Thyroid gland (tissue), 4 donors: ENCODE data around the gene MDN1. TPM values are rescaled to one million over a fixed set of nuclear protein-coding genes. Genes with fewer than 3 reads are reported as not detected.

Experiments used
- DNase-seq, 2 donors: peaks; one replicate each; pipeline ENCODE4 v3.0.0-alpha.2; 2019
- H3K27ac ChIP-seq, 3 donors: fragments of 200-600 bp; sonication (generic); 1 replicate in 2 of 3; 2 replicates in 1 of 3; pipeline ENCODE4 v1.5.1; 2016 to 2019; ENCODE audit warnings: mild to moderate bottlenecking in 1 of 3, moderate library complexity in 1 of 3
- H3K27me3 ChIP-seq: fragments of 200-600 bp; sonication (generic); one replicate; pipeline ENCODE4 v1.5.1; 2019
- H3K36me3 ChIP-seq, 2 donors: fragments of 200-600 bp; sonication (generic); one replicate each; pipeline ENCODE4 v1.5.1; 2016 to 2019
- H3K4me1 ChIP-seq, 2 donors: fragments of 200-600 bp; sonication (generic); one replicate each; pipeline ENCODE4 v1.5.1; 2017 to 2019
- H3K4me3 ChIP-seq, 3 donors: fragments of 200-600 bp; sonication (generic); replicated peaks in 1 of 3; 1 replicate in 2 of 3; 2 replicates in 1 of 3; pipeline ENCODE4 v1.5.1; 2016; ENCODE audit warnings: mild to moderate bottlenecking in 1 of 3
- H3K9me3 ChIP-seq: fragments of 200-600 bp; sonication (generic); one replicate; pipeline ENCODE4 v1.5.1; 2017
- POLR2A ChIP-seq, 2 donors: fragments of 450-650 bp; IDR thresholded peaks; one replicate each; pipeline ENCODE4 v1.6.1; 2017; ENCODE audit warnings: antibody characterized with exemption in 2 of 2, mild to moderate bottlenecking in 2 of 2, moderate library complexity in 1 of 2
- WGBS, 2 donors: methylation state at CpG; one replicate each; pipeline ENCODE4 v1.1.5; 2017; 5-methylcytosine and 5-hydroxymethylcytosine counted together
- intact Hi-C: fragments of 100-400 bp; cut with DNase I; formaldehyde crosslinking; loops from one replicate; pipeline ENCODE4 v1.15.1; 2023
- total RNA-seq, 4 donors: library from RNA; depleted of rRNA; stranded (reverse); fragments of >200 nt; gene quantifications; one replicate each; pipeline ENCODE4 v1.2.3, GENCODE V29; 2016
- TF ChIP-seq, protein P1 (sequence below), 6 experiments: fragments of 200-600 bp in 3 of 6; fragments of 450-650 bp in 3 of 6; sonication (generic) in 3 of 6; IDR thresholded peaks; one replicate each; pipeline ENCODE4 v1.5.1; 2016 to 2019; ENCODE audit warnings: antibody characterized with exemption in 6 of 6, mild to moderate bottlenecking in 2 of 6, inconsistent platforms in 1 of 6, moderate library complexity in 1 of 6

Gene MDN1
- total RNA-seq, 4 donors from 2014 or later: 32.0 to 44.7 (median 40.1) TPM

DNA sequence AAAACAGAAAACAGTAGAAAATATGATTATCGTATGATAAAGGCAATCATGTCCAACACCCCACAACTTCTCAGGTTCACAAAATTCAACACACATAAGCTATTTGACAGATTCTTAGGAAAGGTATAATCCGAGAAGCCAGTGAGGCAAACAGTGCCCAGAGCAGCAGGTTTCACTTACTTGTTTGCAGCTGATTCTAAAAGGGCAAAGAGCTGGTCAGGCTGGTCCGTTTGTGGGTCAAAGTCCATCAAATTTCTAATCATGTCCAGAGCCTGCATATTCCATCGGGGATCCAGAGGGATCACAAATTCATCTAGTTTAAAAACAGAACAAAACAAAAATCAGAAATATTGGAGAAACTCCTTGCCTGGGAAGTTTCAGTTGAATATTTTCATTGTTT, 111.3 kb downstream of the MDN1 start:
- Histone ChIP-seq H3K4me3 (no peak overlapping the region), H3K27ac (no peak overlapping the region), H3K4me1 (no peaks in the 10 kb centered on the region), H3K36me3 (peaks cover 32 to 56% of the 10 kb centered on the region in 2 donors), H3K27me3 (no peaks in the 10 kb centered on the region), H3K9me3 (no peaks in the 10 kb centered on the region)
- intact Hi-C loops: no loop called here
- WGBS, 2 donors: 73 to 81% methylated on average over 4 of the region's 4 CpGs
- no peak for DNase-seq
- TF ChIP-seq, protein P1, sequence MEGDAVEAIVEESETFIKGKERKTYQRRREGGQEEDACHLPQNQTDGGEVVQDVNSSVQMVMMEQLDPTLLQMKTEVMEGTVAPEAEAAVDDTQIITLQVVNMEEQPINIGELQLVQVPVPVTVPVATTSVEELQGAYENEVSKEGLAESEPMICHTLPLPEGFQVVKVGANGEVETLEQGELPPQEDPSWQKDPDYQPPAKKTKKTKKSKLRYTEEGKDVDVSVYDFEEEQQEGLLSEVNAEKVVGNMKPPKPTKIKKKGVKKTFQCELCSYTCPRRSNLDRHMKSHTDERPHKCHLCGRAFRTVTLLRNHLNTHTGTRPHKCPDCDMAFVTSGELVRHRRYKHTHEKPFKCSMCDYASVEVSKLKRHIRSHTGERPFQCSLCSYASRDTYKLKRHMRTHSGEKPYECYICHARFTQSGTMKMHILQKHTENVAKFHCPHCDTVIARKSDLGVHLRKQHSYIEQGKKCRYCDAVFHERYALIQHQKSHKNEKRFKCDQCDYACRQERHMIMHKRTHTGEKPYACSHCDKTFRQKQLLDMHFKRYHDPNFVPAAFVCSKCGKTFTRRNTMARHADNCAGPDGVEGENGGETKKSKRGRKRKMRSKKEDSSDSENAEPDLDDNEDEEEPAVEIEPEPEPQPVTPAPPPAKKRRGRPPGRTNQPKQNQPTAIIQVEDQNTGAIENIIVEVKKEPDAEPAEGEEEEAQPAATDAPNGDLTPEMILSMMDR (IDR thresholded peaks at IDR 0.05): no peak
- no peak for TF ChIP-seq POLR2A (IDR thresholded peaks at IDR 0.05)

DNA sequence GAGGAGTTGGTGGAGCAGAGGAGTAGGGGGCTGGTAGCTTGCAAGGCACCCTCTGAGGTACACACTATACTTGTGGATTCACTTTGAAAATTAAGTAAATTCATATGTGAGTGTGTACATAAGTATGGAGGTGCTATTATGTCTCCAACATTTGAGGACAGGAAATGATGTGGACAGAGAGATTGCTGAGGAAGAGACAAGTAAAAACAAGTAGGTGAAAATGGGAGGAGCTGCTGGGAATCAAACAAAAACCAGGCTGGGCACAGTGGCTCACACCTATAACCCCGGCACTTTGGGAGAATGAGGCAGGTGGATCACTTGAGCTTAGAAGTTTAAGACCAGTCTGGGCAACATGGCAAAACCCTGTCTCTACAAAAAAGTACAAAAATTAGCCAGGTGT, 111.8 kb downstream of the MDN1 start:
- H3K27ac ChIP-seq: no peak overlapping the region
- no peaks in the 10 kb centered on the region for H3K9me3 ChIP-seq
- H3K4me3 ChIP-seq: no peak overlapping the region
- H3K36me3 ChIP-seq: peaks cover 26 to 50% of the 10 kb centered on the region in 2 donors
- no peak for DNase-seq
- H3K27me3 ChIP-seq: no peaks in the 10 kb centered on the region
- no peaks in the 10 kb centered on the region for H3K4me1 ChIP-seq
- 97 to 98% methylated on average over 1 of the region's 1 CpG for WGBS, 2 donors
- TF ChIP-seq, protein P1 (IDR thresholded peaks at IDR 0.05): no peak
- no peak for TF ChIP-seq POLR2A (IDR thresholded peaks at IDR 0.05)
- intact Hi-C loops: no loop called here

DNA sequence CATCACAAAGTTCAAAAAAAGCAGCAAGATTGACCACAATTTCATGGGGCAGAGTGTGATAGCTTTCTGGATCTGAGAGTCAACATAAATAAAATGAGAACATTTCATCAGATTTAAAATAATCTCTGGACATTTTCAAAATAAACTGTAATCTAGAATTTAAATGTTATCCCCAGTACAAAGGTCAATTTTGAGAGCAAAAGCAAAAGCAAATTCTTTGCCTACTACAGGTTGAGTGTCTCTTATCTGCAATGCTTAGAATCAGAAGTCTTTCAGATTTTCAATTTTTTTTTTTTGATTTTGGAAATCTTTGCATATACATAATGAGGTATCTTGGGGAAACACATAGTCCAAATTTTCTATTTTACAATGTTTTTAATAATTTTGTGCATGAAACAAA, 113.5 kb downstream of the MDN1 start:
- Histone ChIP-seq H3K4me3 (no peak overlapping the region), H3K4me1 (no peaks in the 10 kb centered on the region), H3K27ac (no peak overlapping the region), H3K9me3 (no peaks in the 10 kb centered on the region), H3K27me3 (no peaks in the 10 kb centered on the region), H3K36me3 (peaks cover 24 to 49% of the 10 kb centered on the region in 2 donors)
- DNase-seq: no peak
- intact Hi-C loops: no loop called here
- TF ChIP-seq POLR2A (IDR thresholded peaks at IDR 0.05): no peak
- TF ChIP-seq, protein P1 (IDR thresholded peaks at IDR 0.05): no peak

DNA sequence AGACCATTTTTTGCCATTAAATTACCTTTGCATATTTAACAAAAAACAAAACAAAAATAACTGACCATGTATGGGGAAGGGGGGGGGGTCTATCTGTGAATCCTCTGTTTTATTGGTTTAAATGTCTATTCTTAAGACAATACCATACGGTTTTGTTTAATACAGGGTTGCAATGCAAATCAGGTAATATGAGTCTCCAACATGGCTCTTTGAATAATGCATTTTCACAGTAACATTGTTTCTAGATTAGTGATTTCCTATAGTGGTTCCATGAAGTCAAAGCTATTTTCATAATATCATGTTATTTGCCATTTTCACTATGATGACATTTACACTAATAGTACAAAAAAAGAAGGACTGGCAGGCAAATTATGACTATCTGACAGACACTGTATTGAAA, 116.3 kb downstream of the MDN1 start:
- no peaks in the 10 kb centered on the region for H3K27me3 ChIP-seq
- no peak overlapping the region for H3K4me3 ChIP-seq
- H3K9me3 ChIP-seq: no peaks in the 10 kb centered on the region
- peaks cover 31 to 54% of the 10 kb centered on the region in 2 donors for H3K36me3 ChIP-seq
- no peaks in the 10 kb centered on the region for H3K4me1 ChIP-seq
- WGBS, 2 donors: 92 to 98% methylated on average over 1 of the region's 1 CpG
- TF ChIP-seq, protein P1 (IDR thresholded peaks at IDR 0.05): no peak
- TF ChIP-seq POLR2A (IDR thresholded peaks at IDR 0.05): no peak
- intact Hi-C loops: no loop called here
- DNase-seq: no peak
- no peak overlapping the region for H3K27ac ChIP-seq

DNA sequence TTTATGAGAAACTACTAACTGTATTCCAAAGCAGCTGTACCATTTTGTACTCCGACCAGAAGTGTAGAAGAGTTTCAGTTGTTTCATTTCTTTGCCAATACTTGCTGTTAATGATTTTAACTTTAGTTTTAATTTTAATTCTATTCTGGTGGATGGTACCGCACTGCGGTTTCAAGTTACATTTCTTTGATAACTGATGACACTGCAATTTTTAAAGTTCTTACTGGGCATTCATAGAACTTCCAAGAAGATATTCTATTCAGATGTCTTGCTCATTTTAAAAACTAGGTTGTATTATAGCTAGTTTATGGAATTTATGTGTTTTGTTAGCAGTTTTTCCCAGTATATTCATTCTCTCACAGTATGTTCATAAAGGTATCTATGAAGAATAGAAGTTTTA, 117.2 kb downstream of the MDN1 start:
- Histone ChIP-seq H3K27me3 (no peaks in the 10 kb centered on the region), H3K27ac (no peak overlapping the region), H3K4me3 (no peak overlapping the region), H3K4me1 (no peaks in the 10 kb centered on the region), H3K9me3 (no peaks in the 10 kb centered on the region), H3K36me3 (peaks cover 25 to 52% of the 10 kb centered on the region in 2 donors)
- intact Hi-C loops: no loop called here
- TF ChIP-seq, protein P1 (IDR thresholded peaks at IDR 0.05): no peak
- no peak for TF ChIP-seq POLR2A (IDR thresholded peaks at IDR 0.05)
- 97% methylated on average over 3 of the region's 3 CpGs for WGBS, 2 donors
- no peak for DNase-seq
